GM18498 (cell line): ENCODE results near the gene GTSE1.
"Not testable (repeated sequence)": the region's sequence is repeated elsewhere in the genome, so short reads cannot be mapped to it uniquely, and the experiment has no call there.

Experiments used
- ATAC-seq: cut with Tn5 transposase; IDR thresholded peaks from one replicate; pipeline ENCODE4 v1.9.1; 2021; ENCODE audit warnings: mild to moderate bottlenecking, moderate library complexity; ENCODE audit not compliant: unreplicated experiment

GTSE1 gene

GRCh38 chr22:46296257-46297150 lies at the start of gene GTSE1:
TSS of gene GTSE1 (plus strand) at chr22:46296870. CDS start at chr22:46297401, 531 bp downstream.
- ATAC-seq: peak; percentile 92

- ATAC-seq: no peak
Observed at GRCh38 chr22:46247443-46247975, 49.2 kb upstream of the GTSE1 start.

GRCh38 chr22:46250035-46250782 lies 46.5 kb upstream of the GTSE1 start, which contains the start of gene CDPF1:
TSS of gene CDPF1 (minus strand) at chr22:46250293. CDS start at chr22:46248284, 2,009 bp downstream.
- peak; percentile 88 for ATAC-seq

- ATAC-seq: peak; percentile 10
Observed at GRCh38 chr22:46250783-46251125, 45.9 kb upstream of the GTSE1 start.

- no peak for ATAC-seq
Observed at GRCh38 chr22:46251266-46251665, 45.4 kb upstream of the GTSE1 start.

- ATAC-seq: no peak
Observed at GRCh38 chr22:46251816-46252380, 44.8 kb upstream of the GTSE1 start.

GRCh38 chr22:46256358-46256958 lies 40.2 kb upstream of the GTSE1 start:
- no peak for ATAC-seq

GRCh38 chr22:46259374-46259773 lies 37.3 kb upstream of the GTSE1 start:
- no peak for ATAC-seq

- ATAC-seq: no peak
Observed at GRCh38 chr22:46260038-46260437, 36.6 kb upstream of the GTSE1 start.

GRCh38 chr22:46262449-46263215 lies 34.0 kb upstream of the GTSE1 start:
- no peak for ATAC-seq

GRCh38 chr22:46263216-46263590 lies 33.5 kb upstream of the GTSE1 start, which contains the start of gene PKDREJ:
TSS of gene PKDREJ (minus strand) at chr22:46263343. CDS start at chr22:46263322, 21 bp downstream.
- no peak for ATAC-seq

- not testable (repeated sequence) for ATAC-seq
Observed at GRCh38 chr22:46264520-46264919, 32.1 kb upstream of the GTSE1 start.

- ATAC-seq: not testable (repeated sequence)
Observed at GRCh38 chr22:46265627-46266026, 31.0 kb upstream of the GTSE1 start.

GRCh38 chr22:46267431-46268279 lies 29.0 kb upstream of the GTSE1 start, which contains the start of gene TTC38:
TSS of gene TTC38 (plus strand) at chr22:46268008. CDS start at chr22:46268040, 32 bp downstream.
- ATAC-seq: peak; percentile 72

- ATAC-seq: no peak
Observed at GRCh38 chr22:46269564-46269963, 27.1 kb upstream of the GTSE1 start.

GRCh38 chr22:46272196-46272595 lies 24.5 kb upstream of the GTSE1 start:
- no peak for ATAC-seq

- no peak for ATAC-seq
Observed at GRCh38 chr22:46272762-46273431, 23.8 kb upstream of the GTSE1 start.

GRCh38 chr22:46273432-46274148 lies 23.1 kb upstream of the GTSE1 start:
- no peak for ATAC-seq
